ENCODE results near the gene PLEK.
"Not testable (repeated sequence)": the region's sequence is repeated elsewhere in the genome, so short reads cannot be mapped to it uniquely, and the experiment has no call there.

PLEK gene

GRCh38 chr2:68386365-68386764 lies 21.3 kb downstream of the PLEK start:
- DNase-seq = no peak

- no peak for DNase-seq
Observed at GRCh38 chr2:68387408-68388350, 22.6 kb downstream of the PLEK start.

GRCh38 chr2:68388358-68388757 lies 23.3 kb downstream of the PLEK start:
- DNase-seq = no peak

GRCh38 chr2:68388772-68389171 lies 23.7 kb downstream of the PLEK start:
- DNase-seq = no peak

GRCh38 chr2:68390114-68390513 lies 25.0 kb downstream of the PLEK start:
- DNase-seq = no peak

- no peak for DNase-seq
Observed at GRCh38 chr2:68390586-68390985, 25.5 kb downstream of the PLEK start.

GRCh38 chr2:68391099-68391498 lies 26.0 kb downstream of the PLEK start:
- DNase-seq = no peak

GRCh38 chr2:68391869-68392268 lies 26.8 kb downstream of the PLEK start:
- DNase-seq = no peak

GRCh38 chr2:68396093-68396492 lies 31.0 kb downstream of the PLEK start:
- no peak for DNase-seq

GRCh38 chr2:68397704-68398263 lies 32.7 kb downstream of the PLEK start:
- DNase-seq = not testable (repeated sequence)

GRCh38 chr2:68403199-68403644 lies 38.1 kb downstream of the PLEK start:
- no peak for DNase-seq

GRCh38 chr2:68404164-68404563 lies 39.1 kb downstream of the PLEK start:
- DNase-seq = no peak

- no peak for DNase-seq
Observed at GRCh38 chr2:68404893-68405799, 40.1 kb downstream of the PLEK start.

GRCh38 chr2:68411397-68412126 lies 46.5 kb downstream of the PLEK start:
- no peak for DNase-seq

GRCh38 chr2:68412127-68412819 lies 47.2 kb downstream of the PLEK start:
- DNase-seq = no peak

- DNase-seq = no peak
Observed at GRCh38 chr2:68413466-68413865, 48.4 kb downstream of the PLEK start.

GRCh38 chr2:68414452-68414851 lies 49.4 kb downstream of the PLEK start:
- no peak for DNase-seq

GRCh38 chr2:68414876-68415275 lies 49.8 kb downstream of the PLEK start:
- DNase-seq = no peak

GRCh38 chr2:68415521-68415920 lies 50.4 kb downstream of the PLEK start:
- DNase-seq = no peak

- no peak for DNase-seq
Observed at GRCh38 chr2:68416081-68416675, 51.1 kb downstream of the PLEK start.

- DNase-seq = no peak
Observed at GRCh38 chr2:68417926-68418325, 52.8 kb downstream of the PLEK start.

GRCh38 chr2:68418419-68418818 lies 53.3 kb downstream of the PLEK start:
- no peak for DNase-seq
